Common myeloid progenitor, CD34-positive (primary cell): ENCODE data around the gene AP4E1.
"Not testable (repeated sequence)": the region's sequence is repeated elsewhere in the genome, so short reads cannot be mapped to it uniquely, and the experiment has no call there.

ENCODE experiments used
- CTCF ChIA-PET: fragments of 350-600 bp; sonication (Branson Sonifier 250); formaldehyde crosslinking; loops from one replicate; lab custom pipeline; 2021; ENCODE audit warnings: antibody characterized with exemption; lab: Charles Lee
- POLR2A ChIA-PET: fragments of 350-600 bp; sonication (Branson Sonifier 250); formaldehyde crosslinking; loops from one replicate; lab custom pipeline; 2021; ENCODE audit warnings: antibody characterized with exemption; lab: Charles Lee
- DNase-seq, 3 donors: peaks; one replicate each; pipeline versions ENCODE4 v3.0.0 to v3.0.0-alpha.2; 2013
- H3K27ac ChIP-seq, 2 experiments: 1 replicate in 1 of 2; 2 replicates in 1 of 2; pipeline ENCODE4 v1.7.0; 2013; ENCODE audit warnings: inconsistent platforms in 2 of 2, low read length in 2 of 2, mild to moderate bottlenecking in 2 of 2, low read depth in 1 of 2, moderate library complexity in 1 of 2; ENCODE audit not compliant: severe bottlenecking in 2 of 2, insufficient read depth in 1 of 2, poor library complexity in 1 of 2
- H3K27me3 ChIP-seq, 5 experiments: replicated peaks in 2 of 5; 1 replicate in 3 of 5; 2 replicates in 2 of 5; pipeline versions ENCODE4 v1.6.1 to v1.7.0; 2013; ENCODE audit warnings: low read length in 4 of 5, mild to moderate bottlenecking in 2 of 5, moderate library complexity in 2 of 5, inconsistent platforms in 1 of 5; ENCODE audit not compliant: insufficient read depth in 5 of 5, control insufficient read depth in 4 of 5
- H3K36me3 ChIP-seq, 4 experiments: 1 replicate in 2 of 4; 2 replicates in 2 of 4; pipeline versions ENCODE4 v1.6.1 to v1.7.0; 2013; ENCODE audit warnings: low read length in 3 of 4, control low read depth in 1 of 4, mild to moderate bottlenecking in 1 of 4; ENCODE audit not compliant: control insufficient read depth in 4 of 4, insufficient read depth in 4 of 4
- H3K4me1 ChIP-seq, 4 experiments: 1 replicate in 3 of 4; 2 replicates in 1 of 4; pipeline versions ENCODE4 v1.6.1 to v1.7.1; 2013; ENCODE audit warnings: low read length in 3 of 4, mild to moderate bottlenecking in 3 of 4, control low read depth in 1 of 4, inconsistent platforms in 1 of 4, moderate library complexity in 1 of 4; ENCODE audit not compliant: control insufficient read depth in 4 of 4, insufficient read depth in 4 of 4; ENCODE audit errors: control extremely low read depth in 1 of 4
- H3K4me3 ChIP-seq, 7 experiments: 1 replicate in 4 of 7; 2 replicates in 3 of 7; pipeline versions ENCODE4 v1.5.1 to v1.7.0; 2013; ENCODE audit warnings: mild to moderate bottlenecking in 7 of 7, low read length in 6 of 7, moderate library complexity in 6 of 7, inconsistent platforms in 2 of 7, low read depth in 2 of 7, control low read depth in 1 of 7; ENCODE audit not compliant: insufficient read depth in 4 of 7, control insufficient read depth in 1 of 7; ENCODE audit errors: extremely low read depth in 1 of 7
- H3K9me3 ChIP-seq, 5 experiments: 1 replicate in 4 of 5; 2 replicates in 1 of 5; pipeline versions ENCODE4 v1.6.1 to v1.7.1; 2013; ENCODE audit warnings: low read length in 4 of 5, mild to moderate bottlenecking in 2 of 5, inconsistent platforms in 1 of 5, low read depth in 1 of 5, moderate library complexity in 1 of 5; ENCODE audit not compliant: control insufficient read depth in 4 of 5, insufficient read depth in 2 of 5; ENCODE audit errors: control extremely low read depth in 1 of 5
- WGBS: methylation state at CpG from one replicate; pipeline ENCODE4 v1.1.5; 2013; ENCODE audit not compliant: insufficient coverage; 5-methylcytosine and 5-hydroxymethylcytosine counted together

AP4E1 gene

DNA sequence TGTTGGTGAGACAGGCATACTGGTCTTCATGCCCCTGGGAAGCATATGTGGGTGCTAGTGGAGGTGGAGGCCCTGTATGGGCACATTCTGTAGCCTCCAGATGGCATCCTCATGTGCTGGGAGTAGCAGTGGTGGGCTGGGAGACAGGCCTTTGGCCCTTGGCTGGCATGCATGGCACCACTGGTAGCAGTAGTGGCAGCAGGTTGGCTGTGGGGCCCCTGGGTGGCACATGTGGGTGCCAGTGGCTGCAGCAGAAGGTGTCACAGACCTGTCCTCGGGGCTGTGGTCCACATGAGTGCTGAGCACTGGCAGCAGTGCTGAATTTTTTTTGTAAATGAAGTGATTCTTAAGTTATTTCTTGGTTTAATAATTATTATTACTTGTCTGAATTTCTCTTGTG lies 115.0 kb downstream of the AP4E1 start:
- H3K27ac ChIP-seq = no peak overlapping the region
- CTCF ChIA-PET = no interaction called here

DNA sequence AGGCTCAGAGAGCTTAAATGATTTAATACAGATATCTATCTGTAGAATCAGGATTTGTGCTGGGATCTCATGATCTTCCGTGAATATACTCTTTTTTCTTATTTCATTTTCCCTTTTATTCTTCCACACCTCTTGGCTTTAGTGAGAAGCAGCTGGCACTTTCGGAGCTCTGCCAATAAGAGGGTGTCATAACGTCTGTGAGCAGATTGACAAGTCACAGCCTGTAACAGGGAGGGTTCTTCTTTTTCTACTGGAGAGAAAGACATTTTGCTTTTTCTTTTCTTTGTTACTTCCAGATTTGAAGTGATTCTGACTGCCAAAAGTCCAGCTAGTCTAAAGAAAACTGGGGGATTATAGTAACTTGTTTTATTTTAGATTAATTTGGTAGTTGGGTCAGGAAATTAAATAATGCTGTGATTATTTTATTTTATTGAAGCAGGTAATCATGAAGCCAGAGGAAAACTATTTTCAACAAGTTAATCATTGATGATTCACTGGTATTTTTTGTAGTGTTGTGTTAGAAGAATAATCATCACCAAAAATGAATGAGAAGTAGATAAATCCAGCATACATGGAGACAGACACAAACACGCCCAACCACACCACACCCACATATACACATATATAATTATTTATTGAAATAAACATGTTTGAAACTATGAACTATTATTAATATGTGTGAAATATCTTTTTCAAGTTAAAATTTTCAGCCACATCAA lies 116.4 kb downstream of the AP4E1 start:
- ChIA-PET POLR2A (no interaction called here), CTCF (no interaction called here)
- Histone ChIP-seq H3K9me3 (no peaks in the 10 kb centered on the region), H3K27ac (no peak overlapping the region), H3K36me3 (no peaks in the 10 kb centered on the region), H3K4me3 (no peak overlapping the region), H3K4me1 (no peaks in the 10 kb centered on the region), H3K27me3 (no peaks in the 10 kb centered on the region)
- no CpG with 5 or more reads among the region's 4 CpGs for WGBS
- no peak for DNase-seq

More for the DNA sequence above, 115.0 kb downstream of the AP4E1 start:
- Histone ChIP-seq H3K36me3 (no peaks in the 10 kb centered on the region), H3K4me1 (no peaks in the 10 kb centered on the region), H3K9me3 (peaks cover 0 to 2% (median 0%) of the 10 kb centered on the region in 5 experiments), H3K27me3 (no peaks in the 10 kb centered on the region), H3K4me3 (no peak overlapping the region)
- no peak for DNase-seq
- no CpG with 5 or more reads among the region's 1 CpG for WGBS
- POLR2A ChIA-PET = no interaction called here

DNA sequence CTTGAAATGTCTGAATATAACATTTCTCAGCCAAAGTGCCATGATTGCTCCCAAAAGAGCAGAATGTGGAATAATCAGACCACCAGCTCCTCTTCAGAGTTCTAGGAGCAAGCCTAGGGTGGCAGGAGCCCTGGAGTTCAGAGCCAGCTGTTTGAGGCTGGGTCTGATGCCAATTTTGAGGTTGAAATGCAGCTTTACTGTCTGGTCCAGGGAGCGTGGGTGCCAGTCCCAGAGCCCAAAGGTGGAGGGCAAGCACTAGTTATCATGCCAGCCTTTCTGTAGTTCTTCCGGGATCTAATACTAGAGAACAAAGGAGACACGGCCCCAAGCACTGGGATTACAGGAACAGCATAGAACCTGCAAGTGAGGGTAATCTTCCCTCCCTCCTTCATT lies 117.0 kb downstream of the AP4E1 start:
- Histone ChIP-seq H3K27ac (no peak overlapping the region), H3K36me3 (no peaks in the 10 kb centered on the region), H3K27me3 (no peaks in the 10 kb centered on the region), H3K9me3 (peaks cover 0 to 2% (median 0%) of the 10 kb centered on the region in 5 experiments), H3K4me3 (no peak overlapping the region), H3K4me1 (no peaks in the 10 kb centered on the region)
- DNase-seq = no peak
- ChIA-PET CTCF (no interaction called here), POLR2A (no interaction called here)
- WGBS = 84% methylated on average over 3 of the region's 3 CpGs

DNA sequence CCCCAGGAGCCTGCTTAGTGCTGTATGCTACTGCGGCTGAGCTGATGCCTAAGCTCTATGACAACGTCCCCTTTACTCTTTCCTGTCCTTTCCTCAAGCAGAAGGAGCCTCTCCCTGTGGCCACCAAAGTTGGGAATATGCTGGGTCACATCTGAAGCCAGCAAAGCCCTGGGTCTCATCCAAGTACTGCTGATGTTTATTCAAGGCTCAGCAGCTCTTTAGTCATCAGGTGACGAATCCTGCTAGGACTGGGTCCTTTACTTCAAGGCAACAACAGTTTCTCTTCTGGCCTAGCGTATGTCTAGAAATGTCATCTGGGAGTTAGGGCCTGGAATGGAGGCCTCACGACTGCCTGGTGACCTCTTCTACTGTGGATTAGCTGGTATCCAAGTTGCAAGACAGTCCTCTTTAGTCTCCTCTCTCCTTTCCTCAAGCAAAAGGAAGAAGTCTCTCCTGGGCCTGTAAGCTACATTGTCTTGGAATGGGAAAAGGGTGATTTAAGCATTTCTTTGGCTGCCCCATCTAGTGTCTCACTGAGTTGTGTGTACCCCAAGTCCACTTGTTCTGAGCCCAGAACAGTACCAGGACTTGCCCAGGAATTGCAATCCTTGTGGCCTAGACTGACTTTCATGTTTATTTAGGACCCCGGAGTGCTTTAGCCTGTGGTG lies 122.3 kb downstream of the AP4E1 start:
- Histone ChIP-seq H3K36me3 (no peaks in the 10 kb centered on the region), H3K27me3 (no peaks in the 10 kb centered on the region), H3K4me3 (no peak overlapping the region), H3K27ac (no peak overlapping the region), H3K9me3 (peaks cover 0 to 3% (median 0%) of the 10 kb centered on the region in 5 experiments), H3K4me1 (no peaks in the 10 kb centered on the region)
- no peak for DNase-seq
- ChIA-PET POLR2A (no interaction called here), CTCF (no interaction called here)
- WGBS = 97% methylated on average over 6 of the region's 6 CpGs

GRCh38 chr15:51037474-51037873 lies 129.0 kb downstream of the AP4E1 start:
- POLR2A ChIA-PET, H3K4me3 ChIP-seq, H3K4me1 ChIP-seq, H3K36me3 ChIP-seq, H3K27me3 ChIP-seq, CTCF ChIA-PET, H3K27ac ChIP-seq, H3K9me3 ChIP-seq, DNase-seq: not testable (repeated sequence)
- 96% methylated on average over 5 of the region's 13 CpGs for WGBS

DNA sequence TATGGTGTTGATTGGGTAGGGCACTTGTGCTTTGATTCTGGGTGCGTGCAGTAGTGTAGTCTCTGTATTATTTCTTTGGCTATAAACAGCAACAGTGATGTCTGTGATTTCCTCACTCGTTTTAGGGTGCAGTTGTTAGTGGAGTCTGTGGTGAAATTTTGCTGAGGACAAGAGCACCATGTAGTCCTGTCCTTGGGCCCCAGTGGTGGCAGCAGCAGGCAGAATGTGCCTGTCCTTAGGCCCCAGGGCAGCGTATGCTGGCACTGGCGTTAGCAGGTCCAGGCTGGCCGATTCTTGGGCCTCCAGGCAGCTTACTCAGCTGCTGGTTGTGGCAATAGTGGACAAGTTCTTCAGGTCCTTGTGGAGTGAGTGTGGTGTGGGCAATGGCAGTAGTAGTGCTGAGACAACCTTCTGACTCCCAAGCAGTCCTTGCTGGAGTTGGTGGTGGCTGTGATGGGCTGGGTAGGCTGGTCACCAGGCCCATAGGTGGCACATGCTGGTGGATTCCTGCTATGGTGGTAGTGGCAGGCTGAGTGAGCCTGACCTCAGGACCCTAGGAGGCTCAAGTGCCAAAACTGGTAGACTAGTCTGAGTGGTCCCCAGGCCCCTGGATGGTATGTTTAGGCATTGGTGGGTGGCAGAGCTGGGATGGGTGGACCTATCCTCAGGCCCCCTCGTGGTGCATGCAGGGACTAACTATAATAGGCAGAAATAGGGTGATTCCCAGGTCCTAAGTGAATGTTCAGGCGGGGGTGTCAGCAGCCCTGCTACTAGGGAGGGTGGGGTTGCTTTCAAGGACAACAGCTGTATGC lies 129.9 kb downstream of the AP4E1 start:
- 94% methylated on average over 5 of the region's 7 CpGs for WGBS
- no peak overlapping the region for H3K27ac ChIP-seq
- H3K36me3 ChIP-seq = no peaks in the 10 kb centered on the region
- H3K9me3 ChIP-seq = no peaks in the 10 kb centered on the region
- ChIA-PET CTCF (no interaction called here), POLR2A (no interaction called here)
- DNase-seq = no peak
- no peak overlapping the region for H3K4me3 ChIP-seq
- no peaks in the 10 kb centered on the region for H3K27me3 ChIP-seq
- H3K4me1 ChIP-seq = no peaks in the 10 kb centered on the region

DNA sequence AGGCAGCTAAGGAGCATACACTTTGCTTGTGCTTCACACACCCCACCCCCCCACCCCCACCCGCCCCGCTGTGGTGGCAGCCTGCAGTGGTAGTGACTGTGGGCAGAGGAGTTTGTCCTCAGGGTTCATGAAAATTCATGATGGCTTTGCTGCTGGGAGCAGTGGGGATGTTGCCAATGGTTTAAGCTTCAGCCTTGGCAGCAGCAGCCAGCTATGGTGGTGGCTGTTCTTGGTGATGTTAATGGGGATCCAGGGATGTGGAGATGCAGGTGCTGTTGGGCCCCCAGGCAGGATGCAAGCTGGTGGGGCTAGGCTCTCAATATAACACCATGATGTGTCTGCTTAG lies 130.5 kb downstream of the AP4E1 start:
- WGBS = no CpG with 5 or more reads among the region's 2 CpGs
- Histone ChIP-seq H3K27me3 (no peaks in the 10 kb centered on the region), H3K27ac (no peak overlapping the region), H3K4me1 (no peaks in the 10 kb centered on the region), H3K36me3 (no peaks in the 10 kb centered on the region), H3K9me3 (no peaks in the 10 kb centered on the region), H3K4me3 (no peak overlapping the region)
- ChIA-PET POLR2A (no interaction called here), CTCF (no interaction called here)
- no peak for DNase-seq
